ENCODE results near the gene THBD. TPM values are rescaled to one million over a fixed set of nuclear protein-coding genes. Genes with fewer than 3 reads are reported as not detected.

The THBD gene
- total and polyA plus RNA-seq, 2 of the 4 experiments (the other 2 are of a cell fraction) = 0.07 TPM; not detected in 1

- Histone ChIP-seq H3K4ac (ENCODE audit: low read depth, low read length) (no peak overlapping the region), H3K27ac (ENCODE audit: insufficient read depth, low read length) (no peak overlapping the region), H3K9me3 (ENCODE audit: control insufficient read depth, insufficient read depth, low read length) (no peaks in the 10 kb centered on the region), H4K20me1 (ENCODE audit: insufficient read depth, low read length) (no peaks in the 10 kb centered on the region), H3K9me1 (ENCODE audit: insufficient read depth, low read length) (no peaks in the 10 kb centered on the region), H3K27me3 (ENCODE audit: control insufficient read depth, insufficient read depth, low read length) (peaks cover 1% of the 10 kb centered on the region; the same call in 1 of the 2 replicates), H2AK9ac (replicated peaks; ENCODE audit: low read depth, low read length, poor library complexity) (no peak overlapping the region), H2BK15ac (ENCODE audit: low read depth, low read length) (no peak overlapping the region), H2BK20ac (ENCODE audit: low read depth, low read length) (no peak overlapping the region), H3K79me1 (ENCODE audit: low read depth in 1 of 2, low read length in 2 of 2) (no peaks in the 10 kb centered on the region), H3K14ac (replicated peaks; ENCODE audit: low read depth, low read length) (no peak overlapping the region), H3K23ac (ENCODE audit: low read depth, low read length) (no peak overlapping the region), H3K18ac (ENCODE audit: low read depth, low read length) (no peak overlapping the region), H3K4me3 (ENCODE audit: insufficient read depth, low read depth, low read length) (no peak overlapping the region), H4K5ac (ENCODE audit: low read depth, low read length) (no peak overlapping the region), H4K8ac (ENCODE audit: low read depth in 2 of 2, low read length in 2 of 2) (no peak overlapping the region), H2AK5ac (ENCODE audit: low read depth, low read length) (no peak overlapping the region), H3K9ac (ENCODE audit: low read depth, low read length) (no peak overlapping the region), H3K4me1 (ENCODE audit: control insufficient read depth, insufficient read depth, low read length) (no peaks in the 10 kb centered on the region), H4K91ac (ENCODE audit: insufficient read depth, low read depth, low read length) (no peak overlapping the region), H3K4me2 (ENCODE audit: low read depth, low read length) (no peak overlapping the region), H2BK120ac (ENCODE audit: low read depth, low read length) (no peak overlapping the region), H2AFZ (replicated peaks; ENCODE audit: low read length, poor library complexity) (no peak overlapping the region), H3K56ac (ENCODE audit: extremely low read depth, insufficient read depth, low read length) (no peak overlapping the region), H2BK5ac (ENCODE audit: low read depth, low read length, poor library complexity, severe bottlenecking) (no peak overlapping the region), H3K36me3 (ENCODE audit: control insufficient read depth, insufficient read depth, low read length) (no peaks in the 10 kb centered on the region)
- intact Hi-C loops (cut with micrococcal nuclease) = no loop called here
- ChIA-PET POLR2A (ENCODE audit: unreplicated experiment) (no interaction called here), CTCF (no interaction called here)
- dilution Hi-C loops (cut with HindIII; ENCODE audit: low sequenced_read_pairs, unreplicated experiment) = no loop called here
- in situ Hi-C loops (cut with MboI; ENCODE audit: low sequenced_read_pairs) = no loop called here
- TF ChIP-seq RCOR1 (IDR thresholded peaks at IDR 0.05; ENCODE audit: insufficient replicate concordance, low read length) (no peak), SMC3 (IDR thresholded peaks at IDR 0.05; ENCODE audit: low read depth, low read length) (no peak), CTCF (conservative IDR thresholded peaks at IDR 0.05; ENCODE audit: low read depth, low read length) (no peak), RAD21 (IDR thresholded peaks at IDR 0.05; ENCODE audit: low read length) (no peak), MXI1 (IDR thresholded peaks at IDR 0.05; ENCODE audit: borderline replicate concordance, low read depth, low read length) (no peak), USF2 (IDR thresholded peaks at IDR 0.05; ENCODE audit: low read depth, low read length) (no peak), BHLHE40 (IDR thresholded peaks at IDR 0.05; ENCODE audit: low read depth, low read length) (no peak), RFX5 (IDR thresholded peaks at IDR 0.05; ENCODE audit: low read depth, low read length) (no peak), CEBPB (IDR thresholded peaks at IDR 0.05; ENCODE audit: low read depth, low read length) (no peak)
- DNase-seq (peak; percentile 10), ATAC-seq (ENCODE audit: low read depth) (no peak)
- 60% methylated on average over 2 of the region's 5 CpGs; no CpG with 5 or more reads in 1 of the 2 experiments for WGBS, 2 experiments (ENCODE audit: extremely low coverage in 2 of 2, insufficient read length in 1 of 2)
- no TSS peak for BruUV-seq (replicated peaks)
Observed at GRCh38 chr20:23021951-23022350, 27.5 kb downstream of the THBD start.
